HEK293T (cell line): Measurements from ENCODE around the gene ADAMTS19.

Experiments used
- ARNT ChIP-seq: fragments of 450-650 bp; IDR thresholded peaks from 2 replicates; pipeline ENCODE4 v1.6.1; 2017; ENCODE audit warnings: mild to moderate bottlenecking
- BHLHE40 ChIP-seq: fragments of 450-650 bp; IDR thresholded peaks from 2 replicates; pipeline ENCODE4 v1.6.1; 2016; ENCODE audit warnings: mild to moderate bottlenecking, moderate library complexity, borderline replicate concordance
- ELF4 ChIP-seq: fragments of 450-650 bp; IDR thresholded peaks from 2 replicates; pipeline ENCODE4 v1.6.1; 2017; ENCODE audit warnings: antibody characterized with exemption
- FOXA1 ChIP-seq: fragments of 450-650 bp; IDR thresholded peaks from 2 replicates; pipeline ENCODE4 v1.6.1; 2016; ENCODE audit warnings: mild to moderate bottlenecking
- FOXK2 ChIP-seq: fragments of 450-650 bp; IDR thresholded peaks from 2 replicates; pipeline ENCODE4 v1.6.1; 2016; ENCODE audit warnings: mild to moderate bottlenecking
- LEF1 ChIP-seq: fragments of 450-650 bp; IDR thresholded peaks from 2 replicates; pipeline ENCODE4 v1.6.1; 2017; ENCODE audit warnings: mild to moderate bottlenecking, borderline replicate concordance
- NFRKB ChIP-seq: fragments of 450-650 bp; IDR thresholded peaks from 2 replicates; pipeline ENCODE4 v1.6.1; 2016; ENCODE audit warnings: mild to moderate bottlenecking, moderate library complexity
- SP1 ChIP-seq: fragments of 450-650 bp; IDR thresholded peaks from 2 replicates; pipeline ENCODE4 v1.6.1; 2017
- SUZ12 ChIP-seq: fragments of 450-650 bp; IDR thresholded peaks from 2 replicates; pipeline ENCODE4 v1.6.1; 2016; ENCODE audit warnings: mild to moderate bottlenecking
- ZNF384 ChIP-seq: fragments of 450-650 bp; IDR thresholded peaks from 2 replicates; pipeline ENCODE4 v1.6.1; 2016

DNA sequence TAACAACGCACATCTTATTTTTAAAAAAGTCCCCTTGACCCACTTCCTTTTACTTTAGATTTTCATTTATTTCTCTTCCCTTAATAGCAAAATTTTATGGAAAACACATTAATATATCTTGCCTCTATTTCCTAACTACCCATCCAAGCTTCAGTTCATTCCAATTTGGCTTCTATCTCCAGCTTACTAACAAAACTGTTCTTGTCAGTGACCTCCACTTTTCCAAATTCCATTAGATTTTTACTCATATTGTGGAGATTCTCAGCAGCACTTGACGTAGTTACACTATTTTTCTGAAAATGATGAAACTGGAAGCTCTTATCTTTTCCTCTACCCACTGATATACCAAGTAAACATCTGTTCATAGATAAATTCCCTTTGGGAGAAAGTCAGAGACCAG is 46.5 kb upstream of the ADAMTS19 start:
- no peak for TF ChIP-seq FOXA1
- TF ChIP-seq ZNF384 = no peak
- no peak for TF ChIP-seq BHLHE40
- no peak for TF ChIP-seq ELF4
- TF ChIP-seq SP1 = no peak
- no peak for TF ChIP-seq SUZ12
- no peak for TF ChIP-seq FOXK2
- TF ChIP-seq ARNT = no peak
- TF ChIP-seq LEF1 = no peak
- no peak for TF ChIP-seq NFRKB
